Colon (tissue), 2 donors: ENCODE measurements around the gene OR1L8.
"Not testable (repeated sequence)": the region's sequence is repeated elsewhere in the genome, so short reads cannot be mapped to it uniquely, and the experiment has no call there.

Source experiments
- FAIRE-seq: peaks from 2 replicates; lab custom pipeline; 2012; peaks lifted over from hg19 to GRCh38; lab: Jason Lieb, UNC
- donor health status: control.
- donor health status: control.

Gene OR1L8

GRCh38 chr9:122583284-122583683 is at the start of gene OR1L8:
TSS of gene OR1L8 (minus strand) at chr9:122583384. CDS start at chr9:122568477, 14,907 bp downstream.
- FAIRE-seq: not testable (repeated sequence)

DNA sequence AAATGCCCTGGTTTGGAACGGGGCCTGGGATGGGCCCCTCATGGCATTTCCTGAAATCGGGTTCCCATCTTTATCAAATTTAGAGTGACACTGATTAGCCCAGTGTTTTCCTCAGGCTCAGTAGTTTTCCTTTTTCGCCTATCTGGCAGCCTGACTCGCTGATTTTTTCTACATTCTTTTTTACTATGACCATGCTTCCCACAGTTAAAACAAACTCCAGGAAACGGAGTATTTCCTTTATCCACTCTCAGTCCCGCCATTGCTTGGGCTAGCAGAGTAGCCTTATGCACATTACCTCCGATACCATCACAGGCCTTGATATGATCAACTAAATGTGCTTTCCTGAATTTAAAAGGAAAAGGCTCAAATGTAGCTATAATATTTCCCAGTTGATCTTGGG is 36.8 kb upstream of the OR1L8 start:
- FAIRE-seq: no peak

DNA sequence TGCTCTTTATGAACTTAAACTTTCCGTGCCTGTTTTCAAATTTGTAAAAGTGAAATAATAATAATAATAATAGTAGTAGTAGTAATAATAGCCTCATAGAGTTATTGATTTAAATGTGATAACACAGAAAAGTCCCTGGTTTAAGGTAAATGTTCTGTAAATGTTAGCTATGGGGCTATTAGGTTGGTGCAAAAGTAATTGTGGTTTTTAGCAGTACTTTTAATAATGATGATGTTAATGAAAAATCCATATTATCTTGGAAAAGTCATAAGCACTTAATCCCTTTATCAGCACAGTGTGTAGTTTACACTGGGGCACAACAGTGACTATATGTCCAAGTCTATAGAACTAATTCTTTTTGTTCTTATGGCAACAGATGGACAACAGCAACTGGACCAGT is 31.2 kb upstream of the OR1L8 start, which contains the start of gene OR1Q1:
TSS of gene OR1Q1 (plus strand) at position 377 of the 400 bp plus-strand sequence. CDS start at position 377, 0 bp downstream.
- no peak for FAIRE-seq

DNA sequence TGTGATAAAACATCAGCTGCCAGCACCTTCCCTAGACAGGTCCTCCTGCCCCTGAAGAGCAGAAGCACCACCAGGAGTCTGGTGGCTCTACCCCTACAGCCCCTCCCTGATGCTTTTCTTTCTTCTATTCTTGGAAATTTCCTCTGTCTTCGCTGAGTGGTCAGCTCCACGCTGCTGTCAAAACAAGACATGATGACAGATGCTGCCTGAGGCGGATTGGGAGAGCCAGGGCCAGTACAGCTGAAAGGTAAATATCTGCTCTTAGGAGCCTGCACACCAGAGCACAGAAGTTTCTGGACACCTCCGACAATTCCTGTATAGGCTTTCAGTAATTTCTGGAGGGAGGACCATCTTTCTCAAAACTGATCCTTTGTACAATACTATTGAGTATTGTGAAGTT is 26.6 kb upstream of the OR1L8 start:
- FAIRE-seq: no peak

DNA sequence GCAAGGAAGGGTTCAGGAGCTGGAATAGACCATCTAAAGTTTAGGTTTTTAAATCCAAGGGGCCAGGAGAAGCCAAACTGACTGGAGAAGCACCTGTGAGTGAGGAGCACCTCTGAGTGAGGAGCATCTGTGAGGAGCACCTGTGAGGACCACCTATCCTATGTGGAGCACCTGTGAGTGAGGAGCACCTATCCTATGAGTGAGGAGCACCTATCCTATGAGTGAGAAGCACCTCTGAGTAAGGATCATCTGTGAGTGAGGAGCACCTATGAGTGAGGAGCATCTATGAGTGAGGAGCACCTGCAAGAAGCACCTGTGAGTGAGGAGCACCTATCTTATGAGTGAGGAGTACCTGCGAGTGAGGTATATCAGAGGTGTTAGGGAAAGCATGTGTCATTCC is 23.4 kb upstream of the OR1L8 start:
- no peak for FAIRE-seq

DNA sequence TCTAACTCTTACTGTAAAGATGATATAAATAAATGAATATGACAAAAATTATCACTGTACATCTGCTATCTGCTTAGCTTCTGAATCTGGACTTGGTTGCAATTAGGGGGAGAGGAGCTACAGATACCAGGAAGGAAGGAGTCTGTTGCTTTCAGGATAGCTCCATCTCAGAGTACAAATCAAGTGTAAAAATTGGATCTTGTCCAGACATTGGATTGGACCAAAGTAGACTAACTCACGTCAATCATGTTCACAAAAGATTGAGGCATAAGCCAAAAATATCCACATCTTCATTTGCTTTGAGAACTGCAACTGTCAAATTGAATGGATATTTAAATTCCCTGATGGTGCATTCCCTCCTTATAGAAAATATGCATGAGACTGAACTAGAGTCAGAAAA is 22.5 kb upstream of the OR1L8 start:
- no peak for FAIRE-seq

GRCh38 chr9:122580360-122580759 is 2.8 kb downstream of the OR1L8 start:
- no peak for FAIRE-seq

- FAIRE-seq: no peak
These were observed 3.3 kb downstream of the OR1L8 start for GRCh38 chr9:122579874-122580273.

- FAIRE-seq: no peak
These were observed 10.7 kb downstream of the OR1L8 start for GRCh38 chr9:122572456-122572855.

DNA sequence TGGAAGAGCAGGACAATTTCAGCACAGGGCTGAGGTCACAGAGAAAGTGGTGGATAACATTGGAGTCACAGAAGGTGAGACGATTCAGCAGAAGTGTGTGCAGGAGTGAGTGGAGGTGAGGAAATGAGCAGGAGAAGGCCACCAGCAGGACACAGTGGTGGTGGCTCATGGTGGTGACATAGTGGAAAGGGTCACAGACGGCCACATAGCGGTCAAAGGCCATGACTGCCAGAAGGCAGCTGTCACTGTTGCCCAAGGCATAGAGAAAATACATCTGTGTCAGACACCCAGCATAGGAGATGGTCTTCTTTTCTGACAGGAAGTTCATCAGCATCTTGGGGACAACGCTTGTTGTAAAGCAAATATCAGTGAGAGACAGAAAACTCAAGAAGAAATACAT is 15.3 kb downstream of the OR1L8 start:
- FAIRE-seq: no peak

DNA sequence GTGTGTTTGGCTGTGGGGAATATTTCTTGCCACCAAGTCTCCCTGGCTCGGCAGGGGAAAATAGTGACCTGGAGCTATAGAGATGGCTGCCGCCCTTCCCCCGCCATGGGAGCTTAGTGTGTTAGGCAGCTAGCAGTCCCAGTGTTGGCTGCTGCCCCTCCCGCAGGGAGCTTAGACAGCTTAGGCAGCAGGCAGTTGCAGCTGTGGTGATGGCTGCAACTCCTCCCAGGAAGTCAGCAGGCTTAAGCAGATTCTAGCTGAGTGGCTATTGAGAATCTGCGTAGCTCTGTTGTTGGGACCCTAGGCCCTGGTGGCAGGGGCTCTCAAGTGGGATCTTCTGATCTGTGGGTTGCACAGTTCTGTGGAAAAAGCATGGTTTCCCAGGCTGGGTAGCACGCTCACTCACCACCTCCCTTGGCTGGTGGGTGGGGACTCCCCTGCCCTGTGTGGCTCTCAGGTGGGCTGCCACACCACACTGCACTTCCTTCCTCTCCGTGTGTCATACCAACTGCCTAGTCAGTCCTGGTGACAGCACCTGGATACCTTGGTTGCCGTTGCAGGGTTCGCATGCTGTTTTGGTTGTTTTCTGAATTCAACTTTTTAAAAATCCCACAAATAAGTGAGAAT is 20.9 kb downstream of the OR1L8 start:
- FAIRE-seq: no peak

DNA sequence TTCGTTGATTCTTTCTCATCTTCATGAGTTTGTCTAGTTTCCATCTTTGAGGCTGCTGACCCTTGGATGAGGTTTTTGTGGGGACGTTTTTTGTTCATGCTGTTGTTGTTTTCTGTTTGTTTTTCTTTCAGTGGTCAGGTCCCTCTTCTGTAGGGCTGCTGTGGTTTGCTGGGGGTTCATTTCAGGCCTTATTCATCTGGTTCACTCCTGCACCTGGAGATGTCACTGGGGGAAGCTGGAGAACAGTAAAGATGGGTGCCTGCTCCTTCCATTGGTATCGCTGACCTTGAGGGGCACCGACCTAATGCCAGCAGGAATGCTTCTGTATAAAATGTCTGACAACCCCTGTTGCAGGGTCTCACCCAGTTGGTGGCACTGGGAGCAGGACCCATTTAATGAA is 21.7 kb downstream of the OR1L8 start:
- no peak for FAIRE-seq

GRCh38 chr9:122552812-122553211 is 30.4 kb downstream of the OR1L8 start, which contains the start of gene OR1N2:
TSS of gene OR1N2 (plus strand) at chr9:122553112. CDS start at chr9:122553212, 100 bp downstream.
- no peak for FAIRE-seq

DNA sequence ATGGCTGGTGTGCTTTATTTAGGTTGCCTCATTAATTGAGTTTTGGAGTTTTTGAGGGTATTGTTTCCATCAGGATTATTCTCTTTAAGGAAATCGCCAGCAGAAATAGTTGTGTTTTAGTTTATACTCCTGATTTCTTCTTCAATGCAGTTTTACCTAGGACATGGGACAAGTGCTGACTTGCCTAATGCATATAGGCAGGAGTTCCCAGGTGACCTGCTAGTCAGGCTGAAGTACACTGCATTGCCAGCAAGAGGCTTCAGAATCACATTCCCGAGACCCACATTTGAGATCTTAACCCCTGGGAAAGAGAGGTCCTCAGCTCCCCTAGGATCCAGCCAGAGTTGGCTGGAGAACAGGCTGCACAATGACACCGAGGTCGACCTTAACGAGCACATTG is 31.8 kb downstream of the OR1L8 start:
- no peak for FAIRE-seq

GRCh38 chr9:122546196-122546595 is 37.0 kb downstream of the OR1L8 start:
- no peak for FAIRE-seq

DNA sequence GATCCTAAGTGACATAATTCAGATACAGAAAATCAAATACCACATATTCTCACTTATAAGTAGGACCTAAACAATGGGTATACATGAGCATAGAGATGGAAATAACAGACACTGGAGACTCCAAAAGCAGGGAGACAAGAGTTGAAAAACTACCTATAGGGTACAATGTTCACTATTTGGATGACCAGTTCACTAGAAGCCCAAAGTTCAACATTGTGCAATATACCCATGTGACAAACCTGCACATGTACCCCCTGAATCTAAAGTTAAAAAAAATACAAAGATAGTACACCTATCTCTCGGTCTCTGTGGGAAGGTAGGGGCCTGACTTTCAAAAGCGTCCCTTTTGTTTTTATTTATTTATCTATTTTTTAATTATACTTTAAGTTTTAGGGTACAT is 44.4 kb downstream of the OR1L8 start:
- FAIRE-seq: no peak

DNA sequence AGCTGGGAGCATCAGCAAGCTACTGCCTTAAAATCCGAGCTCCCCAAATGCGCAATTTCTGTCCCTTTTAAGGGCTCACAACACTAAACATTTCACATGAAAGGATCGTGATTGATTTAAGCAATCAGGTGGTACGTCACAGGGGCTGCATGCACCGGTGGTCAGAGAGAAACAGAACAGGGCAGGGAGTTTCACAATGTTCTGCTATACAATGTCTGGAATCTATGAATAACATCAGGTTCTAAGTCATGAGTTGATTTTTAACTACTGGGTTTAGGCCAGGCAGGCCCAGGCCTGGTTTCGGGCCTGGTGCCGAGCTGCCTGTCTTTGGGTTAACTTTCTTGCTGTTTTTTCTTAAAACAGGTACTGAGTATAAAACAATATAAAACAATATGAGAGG is 46.1 kb downstream of the OR1L8 start:
- not testable (repeated sequence) for FAIRE-seq

GRCh38 chr9:122536134-122536533 is 47.0 kb downstream of the OR1L8 start:
- FAIRE-seq: no peak

- FAIRE-seq: not testable (repeated sequence)
These were observed 52.0 kb downstream of the OR1L8 start for GRCh38 chr9:122531157-122531556.

GRCh38 chr9:122527193-122527592 is 56.0 kb downstream of the OR1L8 start, which contains the start of gene OR1N1:
TSS of gene OR1N1 (minus strand) at chr9:122527293. CDS start at chr9:122527293, 0 bp downstream.
- no peak for FAIRE-seq

DNA sequence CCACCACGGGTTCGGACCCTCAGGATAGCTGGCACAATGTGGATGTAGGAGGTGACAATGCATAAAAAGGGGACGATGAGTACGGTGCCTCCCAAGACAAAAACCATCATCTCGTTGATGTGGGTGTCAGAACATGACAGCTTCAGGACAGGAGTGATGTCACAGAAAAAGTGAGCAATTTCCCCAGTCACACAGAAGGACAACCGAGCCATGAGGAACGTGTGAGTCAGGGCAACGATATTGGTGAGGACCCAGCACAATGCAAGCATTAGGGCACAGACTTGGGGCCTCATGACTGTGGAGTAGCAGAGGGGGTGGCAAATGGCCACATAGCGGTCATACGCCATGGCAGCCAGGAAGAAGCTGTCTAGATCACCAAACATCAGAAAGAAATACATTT is 56.6 kb downstream of the OR1L8 start:
- no peak for FAIRE-seq

DNA sequence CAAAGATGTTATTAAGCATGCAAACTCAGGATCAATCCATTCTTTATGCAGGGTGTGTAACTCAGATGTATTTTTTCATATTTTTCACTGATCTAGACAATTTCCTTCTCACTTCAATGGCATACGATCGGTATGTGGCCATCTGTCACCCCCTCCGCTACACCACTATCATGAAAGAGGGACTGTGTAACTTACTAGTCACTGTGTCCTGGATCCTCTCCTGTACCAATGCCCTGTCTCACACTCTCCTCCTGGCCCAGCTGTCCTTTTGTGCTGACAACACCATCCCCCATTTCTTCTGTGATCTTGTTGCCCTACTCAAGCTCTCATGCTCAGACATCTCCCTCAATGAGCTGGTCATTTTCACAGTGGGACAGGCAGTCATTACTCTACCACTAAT is 63.8 kb downstream of the OR1L8 start:
- no peak for FAIRE-seq

- FAIRE-seq: no peak
These were observed 64.3 kb downstream of the OR1L8 start, which contains the start of gene OR1J4 for GRCh38 chr9:122518841-122519240. TSS of gene OR1J4 (plus strand) at chr9:122519141. CDS start at chr9:122519141, 0 bp downstream.

GRCh38 chr9:122518226-122518625 is 65.0 kb downstream of the OR1L8 start:
- no peak for FAIRE-seq
